GM12878 (cell line): Measurements from ENCODE around the gene MAGI1. TPM values are rescaled to one million over a fixed set of nuclear protein-coding genes. Genes with fewer than 3 reads are reported as not detected.

ENCODE experiments used
- ATAC-seq: fragments of 200-7000 bp; cut with Tn5 transposase; 3 replicates; pipeline ENCODE4 v1.9.1; 2020; ENCODE audit warnings: mild to moderate bottlenecking, moderate library complexity
- BruUV-seq: library from RNA; stranded (reverse); fragments of 400-500 nt; replicated peaks from 2 replicates; lab custom pipeline; 2021; lab: Mats Ljungman, UMichigan
- CTCF ChIA-PET: fragments of 300-600 bp; sonication (Branson Sonifier 250); formaldehyde crosslinking; extraction: SDS; loops from one replicate; lab custom pipeline; 2021; ENCODE audit warnings: inconsistent platforms; lab: Yijun Ruan, JAX
- POLR2A ChIA-PET: fragments of 350-600 bp; formaldehyde crosslinking; extraction: SDS; loops from one replicate; lab custom pipeline; 2021; ENCODE audit warnings: inconsistent platforms; lab: Charles Lee
- RAD21 ChIA-PET: fragments of 300-600 bp; sonication (Branson Sonifier 250); formaldehyde crosslinking; loops from one replicate; lab custom pipeline; 2023; ENCODE audit warnings: antibody characterized with exemption; ENCODE audit not compliant: unreplicated experiment; lab: Charles Lee
- SMC1A ChIA-PET: fragments of 300-600 bp; sonication (Branson Sonifier 250); formaldehyde crosslinking; loops from one replicate; lab custom pipeline; 2023; ENCODE audit not compliant: unreplicated experiment, uncharacterized antibody; lab: Charles Lee
- DNase-seq: peaks from one replicate; pipeline ENCODE4 v3.0.0-alpha.2; 2011; ENCODE audit warnings: low read depth, low spot score
- FAIRE-seq: peaks from 3 replicates; lab custom pipeline; 2011; peaks lifted over from hg19 to GRCh38; lab: Jason Lieb, UNC
- H2AFZ ChIP-seq: 2 replicates; pipeline ENCODE4 v1.6.0; 2011; ENCODE audit warnings: low read depth, low read length, control low read depth; ENCODE audit not compliant: control insufficient read depth
- H3K27ac ChIP-seq: 2 replicates; pipeline ENCODE4 v1.5.1; 2011; ENCODE audit warnings: control low read depth; ENCODE audit not compliant: control insufficient read depth, insufficient read depth
- H3K27me3 ChIP-seq, 2 experiments: replicated peaks in 1 of 2; 2 replicates each; pipeline versions ENCODE4 v1.6.0 to v1.6.1; 2011; ENCODE audit warnings: low read length in 1 of 2; ENCODE audit not compliant: control insufficient read depth in 2 of 2, insufficient read depth in 2 of 2
- H3K36me3 ChIP-seq, 2 experiments: 2 replicates each; pipeline ENCODE4 v1.5.1; 2011; ENCODE audit warnings: low read length in 1 of 2; ENCODE audit not compliant: control insufficient read depth in 2 of 2, insufficient read depth in 2 of 2
- H3K4me1 ChIP-seq: 2 replicates; pipeline ENCODE4 v1.6.1; 2011; ENCODE audit warnings: mild to moderate bottlenecking, low read length, moderate library complexity, mixed read lengths; ENCODE audit not compliant: control insufficient read depth, insufficient read depth
- H3K4me2 ChIP-seq: 2 replicates; pipeline ENCODE4 v1.6.0; 2011; ENCODE audit warnings: control low read depth; ENCODE audit not compliant: control insufficient read depth, insufficient read depth
- H3K4me3 ChIP-seq: fragments of 200-600 bp; sonication (generic); 2 replicates; pipeline ENCODE4 v1.5.1; 2016
- H3K79me2 ChIP-seq: 2 replicates; pipeline ENCODE4 v1.6.0; 2011; ENCODE audit warnings: low read length; ENCODE audit not compliant: control insufficient read depth, insufficient read depth
- H3K9ac ChIP-seq: 2 replicates; pipeline ENCODE4 v1.8.0; 2011; ENCODE audit warnings: low read length, control low read depth, mixed read lengths; ENCODE audit not compliant: control insufficient read depth, insufficient read depth
- H3K9me3 ChIP-seq: replicated peaks from 3 replicates; pipeline ENCODE4 v1.5.1; 2011; ENCODE audit warnings: mild to moderate bottlenecking, low read length; ENCODE audit not compliant: control insufficient read depth, insufficient read depth
- H4K20me1 ChIP-seq: 2 replicates; pipeline ENCODE4 v1.6.0; 2011; ENCODE audit not compliant: control insufficient read depth, insufficient read depth
- CBX5 ChIP-seq: sonication (generic); IDR thresholded peaks from 2 replicates; pipeline ENCODE4 v1.6.1; 2016; ENCODE audit warnings: low read depth, moderate library complexity, mild to moderate bottlenecking, inconsistent platforms
- E2F8 ChIP-seq: fragments of 450-650 bp; IDR thresholded peaks from 2 replicates; pipeline ENCODE4 v1.6.1; 2018; ENCODE audit warnings: mild to moderate bottlenecking, low read depth, moderate library complexity; ENCODE audit not compliant: partially characterized antibody
- ESRRA ChIP-seq: IDR thresholded peaks from 2 replicates; pipeline ENCODE4 v1.6.1; 2012; ENCODE audit warnings: mild to moderate bottlenecking, low read length, improper control_type of control experiment
- HDAC2 ChIP-seq: fragments of 200-600 bp; sonication (generic); IDR thresholded peaks from 2 replicates; pipeline ENCODE4 v1.6.1; 2017
- HDAC6 ChIP-seq: fragments of 200-600 bp; sonication (generic); IDR thresholded peaks from one replicate; pipeline ENCODE4 v1.8.0; 2017; ENCODE audit warnings: antibody characterized with exemption; ENCODE audit not compliant: unreplicated experiment
- NFYB ChIP-seq: IDR thresholded peaks from 2 replicates; pipeline ENCODE4 v1.6.1; 2011; ENCODE audit warnings: low read depth, mild to moderate bottlenecking, low read length, improper control_type of control experiment, moderate library complexity; ENCODE audit not compliant: insufficient read depth
- RAD21 ChIP-seq: IDR thresholded peaks from 2 replicates; pipeline ENCODE4 v1.6.1; 2011; ENCODE audit warnings: mild to moderate bottlenecking, low read depth, low read length, moderate library complexity; ENCODE audit not compliant: insufficient read depth
- SMAD1 ChIP-seq: fragments of 450-650 bp; IDR thresholded peaks from 2 replicates; pipeline ENCODE4 v1.6.1; 2018; ENCODE audit warnings: mild to moderate bottlenecking, low read depth; ENCODE audit not compliant: partially characterized antibody
- TARDBP ChIP-seq: IDR thresholded peaks from 2 replicates; pipeline ENCODE4 v1.6.1; 2016; ENCODE audit warnings: borderline replicate concordance
- ZZZ3 ChIP-seq: IDR thresholded peaks from 2 replicates; pipeline ENCODE4 v1.6.1; 2011; ENCODE audit warnings: low read depth; ENCODE audit not compliant: control insufficient read depth, insufficient read length
- WGBS: methylation state at CpG from one replicate; pipeline ENCODE4 v1.1.6; 2016; ENCODE audit warnings: low lambda C conversion rate; ENCODE audit not compliant: insufficient replicate concordance, insufficient coverage; ENCODE audit errors: missing lambda C conversion rate; 5-methylcytosine and 5-hydroxymethylcytosine counted together
- in situ Hi-C: fragments of 300-500 bp; cut with MboI; formaldehyde crosslinking; loops from 9 replicates; pipeline ENCODE4 v1.14.3; 2018; ENCODE audit warnings: mixed read lengths
- intact Hi-C: fragments of 100-400 bp; cut with micrococcal nuclease; formaldehyde crosslinking; loops from one replicate; pipeline ENCODE4 v1.14.2; 2022; ENCODE audit not compliant: unreplicated experiment
- polyA plus RNA-seq, 11 experiments: library from polyadenylated mRNA; depleted of rRNA in 4 of 11; unstranded in 6 of 11; stranded (reverse) in 5 of 11; fragments of >200 nt; fragmentation: Nextera tagmentation in 4 of 11; fragmentation: Illumina TruSeq in 1 of 11; extraction: Ambion mirVana in 4 of 11; extraction: Trizol in 1 of 11; gene quantifications; 1 replicate in 1 of 11; 2 replicates in 10 of 11; pipeline versions ENCODE4 v1.2.1 to v1.2.3, GENCODE V29; 2011 to 2016; ENCODE audit warnings: inconsistent platforms in 2 of 11, missing spikeins in 2 of 11, low read depth in 1 of 11
- total RNA-seq, 4 experiments: library from RNA; depleted of rRNA in 3 of 4; stranded (reverse); fragments of >200 nt in 3 of 4; fragmentation: Illumina TruSeq in 1 of 4; extraction: Trizol in 1 of 4; gene quantifications; 2 replicates each; pipeline versions ENCODE4 v1.2.1 to v1.2.3, GENCODE V29; 2013 to 2021
- TF ChIP-seq, protein P1 (sequence below): IDR thresholded peaks from 2 replicates; pipeline ENCODE4 v1.6.1; 2012; ENCODE audit warnings: low read depth, low read length, improper control_type of control experiment

The MAGI1 gene
- total and polyA plus RNA-seq, 10 of the 15 experiments (the other 5 are each of a cell fraction or from before 2014, with no cell fraction given), result 0.02 to 3.3 (median 0.29) TPM; not detected in 1

DNA sequence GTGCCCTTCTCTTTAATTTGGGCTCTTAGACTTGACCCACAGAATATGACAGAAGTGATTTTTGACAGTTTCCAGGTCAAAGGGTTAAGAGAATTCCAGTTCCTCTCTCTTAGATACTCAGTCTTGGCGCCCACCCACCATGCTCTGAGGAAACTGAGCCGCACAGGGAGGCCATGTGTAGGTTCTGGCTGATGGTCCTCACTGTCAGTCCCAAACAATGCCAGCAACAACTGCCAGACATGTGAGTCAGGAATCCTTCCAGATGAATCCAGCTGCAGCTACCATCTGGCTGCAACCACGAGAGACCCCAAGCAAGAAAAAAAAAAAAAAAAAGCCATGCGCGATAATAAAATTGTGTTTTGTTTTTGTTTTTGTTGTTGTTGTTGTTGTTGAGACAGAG, 326.6 kb downstream of the MAGI1 start:
- H3K27me3 ChIP-seq, result no peaks in the 10 kb centered on the region
- no peak for DNase-seq
- in situ Hi-C loops (no loop called here), intact Hi-C loops (no loop called here)
- TF ChIP-seq CBX5, result no peak
- no peak for TF ChIP-seq SMAD1
- no peak for TF ChIP-seq TARDBP
- TF ChIP-seq, protein P1, sequence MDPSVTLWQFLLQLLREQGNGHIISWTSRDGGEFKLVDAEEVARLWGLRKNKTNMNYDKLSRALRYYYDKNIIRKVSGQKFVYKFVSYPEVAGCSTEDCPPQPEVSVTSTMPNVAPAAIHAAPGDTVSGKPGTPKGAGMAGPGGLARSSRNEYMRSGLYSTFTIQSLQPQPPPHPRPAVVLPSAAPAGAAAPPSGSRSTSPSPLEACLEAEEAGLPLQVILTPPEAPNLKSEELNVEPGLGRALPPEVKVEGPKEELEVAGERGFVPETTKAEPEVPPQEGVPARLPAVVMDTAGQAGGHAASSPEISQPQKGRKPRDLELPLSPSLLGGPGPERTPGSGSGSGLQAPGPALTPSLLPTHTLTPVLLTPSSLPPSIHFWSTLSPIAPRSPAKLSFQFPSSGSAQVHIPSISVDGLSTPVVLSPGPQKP, result no peak
- TF ChIP-seq ESRRA, result no peak
- no peak for TF ChIP-seq E2F8
- no peak for TF ChIP-seq NFYB
- no peak for TF ChIP-seq ZZZ3
- no peak for TF ChIP-seq HDAC6
- no peak for TF ChIP-seq HDAC2
- TF ChIP-seq RAD21, result no peak
- H3K79me2 ChIP-seq, result no peaks in the 10 kb centered on the region
- no peak overlapping the region for H3K27ac ChIP-seq
- H3K9ac ChIP-seq, result no peak overlapping the region
- WGBS, result 0% methylated on average over 3 of the region's 5 CpGs
- H3K4me3 ChIP-seq, result no peak overlapping the region
- ChIA-PET RAD21 (no interaction called here), SMC1A (no interaction called here), POLR2A (no interaction called here), CTCF (no interaction called here)
- no peak overlapping the region for H3K4me2 ChIP-seq
- H2AFZ ChIP-seq, result no peak overlapping the region
- H3K9me3 ChIP-seq, result no peaks in the 10 kb centered on the region
- no TSS peak for BruUV-seq
- no peak for FAIRE-seq
- no peak for ATAC-seq
- H3K4me1 ChIP-seq, result no peaks in the 10 kb centered on the region
- H3K36me3 ChIP-seq, result no peaks in the 10 kb centered on the region
- H4K20me1 ChIP-seq, result no peaks in the 10 kb centered on the region
